HepG2 (cell line): ENCODE results near the gene FASTK. TPM values are rescaled to one million over a fixed set of nuclear protein-coding genes. Genes with fewer than 3 reads are reported as not detected.

Source experiments
- HNRNPH1 ChIP-seq: fragments of 200-400 bp; formaldehyde crosslinking; optimal IDR thresholded peaks from 2 replicates; pipeline ENCODE3; 2017; ENCODE audit warnings: mild to moderate bottlenecking, low read depth, low read length
- MYC ChIP-seq: sonication (generic); formaldehyde crosslinking; IDR thresholded peaks from 2 replicates; pipeline ENCODE4 v1.9.0; 2021; ENCODE audit warnings: missing genetic modification reagents, borderline replicate concordance
- PAWR ChIP-seq: sonication (generic); formaldehyde crosslinking; IDR thresholded peaks from 2 replicates; pipeline ENCODE4 v1.4.0; 2020; ENCODE audit warnings: missing genetic modification reagents, mild to moderate bottlenecking, borderline replicate concordance
- PHF5A ChIP-seq: IDR thresholded peaks from one replicate; pipeline ENCODE4 v1.6.1; 2018; ENCODE audit warnings: low read depth, missing genetic modification reagents; ENCODE audit not compliant: unreplicated experiment
- STAT6 ChIP-seq: sonication (generic); formaldehyde crosslinking; IDR thresholded peaks from 2 replicates; pipeline ENCODE4 v1.4.0; 2020; ENCODE audit warnings: missing genetic modification reagents, mild to moderate bottlenecking, borderline replicate concordance
- ZBTB40 ChIP-seq, 2 experiments: fragments of 450-650 bp in 1 of 2; sonication (generic) in 1 of 2; formaldehyde crosslinking in 1 of 2; IDR thresholded peaks; 2 replicates each; pipeline versions ENCODE4 v1.6.1 to v1.8.0; 2016 to 2022; ENCODE audit warnings: antibody characterized with exemption in 1 of 2, mild to moderate bottlenecking in 1 of 2, missing genetic modification reagents in 1 of 2
- ZNF414 ChIP-seq: sonication (generic); formaldehyde crosslinking; IDR thresholded peaks from 2 replicates; pipeline ENCODE4 v1.5.0; 2020; ENCODE audit warnings: missing genetic modification reagents
- ZNF441 ChIP-seq: sonication (generic); formaldehyde crosslinking; IDR thresholded peaks from 2 replicates; pipeline ENCODE4 v1.7.0; 2021; ENCODE audit warnings: missing genetic modification reagents, borderline replicate concordance
- polyA plus RNA-seq, 8 experiments: library from polyadenylated mRNA; depleted of rRNA in 3 of 8; stranded (reverse) in 7 of 8; unstranded in 1 of 8; fragments of >200 nt; fragmentation: Illumina TruSeq in 4 of 8; extraction: Trizol in 4 of 8; gene quantifications; 2 replicates each; pipeline versions ENCODE4 v1.2.1 to v1.2.3, GENCODE V29; 2011 to 2016; ENCODE audit warnings: low read depth in 4 of 8, missing spikeins in 1 of 8, mixed read lengths in 1 of 8; ENCODE audit not compliant: insufficient read depth in 1 of 8
- total RNA-seq, 5 experiments: library from RNA; depleted of rRNA; stranded (reverse); fragments of >200 nt; fragmentation: Illumina TruSeq; extraction: Trizol; gene quantifications; 2 replicates each; pipeline ENCODE4 v1.2.3, GENCODE V29; 2016; ENCODE audit warnings: low read depth in 1 of 5
- TF ChIP-seq, protein P1 (sequence below): sonication (generic); formaldehyde crosslinking; conservative IDR thresholded peaks from 2 replicates; pipeline ENCODE4 v1.4.0; 2020; ENCODE audit warnings: missing genetic modification reagents
- TF ChIP-seq, protein P2 (sequence below): sonication (generic); formaldehyde crosslinking; IDR thresholded peaks from 2 replicates; pipeline ENCODE4 v1.4.0; 2020; ENCODE audit warnings: missing genetic modification reagents; ENCODE audit errors: not compliant biosample characterization

FASTK gene
- total and polyA plus RNA-seq, 2 of the 13 experiments (the other 11 are each of a cell fraction or from before 2014, with no cell fraction given), result 52.9 to 55.7 TPM

- TF ChIP-seq, protein P1, sequence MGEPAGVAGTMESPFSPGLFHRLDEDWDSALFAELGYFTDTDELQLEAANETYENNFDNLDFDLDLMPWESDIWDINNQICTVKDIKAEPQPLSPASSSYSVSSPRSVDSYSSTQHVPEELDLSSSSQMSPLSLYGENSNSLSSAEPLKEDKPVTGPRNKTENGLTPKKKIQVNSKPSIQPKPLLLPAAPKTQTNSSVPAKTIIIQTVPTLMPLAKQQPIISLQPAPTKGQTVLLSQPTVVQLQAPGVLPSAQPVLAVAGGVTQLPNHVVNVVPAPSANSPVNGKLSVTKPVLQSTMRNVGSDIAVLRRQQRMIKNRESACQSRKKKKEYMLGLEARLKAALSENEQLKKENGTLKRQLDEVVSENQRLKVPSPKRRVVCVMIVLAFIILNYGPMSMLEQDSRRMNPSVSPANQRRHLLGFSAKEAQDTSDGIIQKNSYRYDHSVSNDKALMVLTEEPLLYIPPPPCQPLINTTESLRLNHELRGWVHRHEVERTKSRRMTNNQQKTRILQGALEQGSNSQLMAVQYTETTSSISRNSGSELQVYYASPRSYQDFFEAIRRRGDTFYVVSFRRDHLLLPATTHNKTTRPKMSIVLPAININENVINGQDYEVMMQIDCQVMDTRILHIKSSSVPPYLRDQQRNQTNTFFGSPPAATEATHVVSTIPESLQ (CRISPR knock-in tag), result no peak
- TF ChIP-seq MYC (CRISPR knock-in tag), result peak; percentile 67; the same call in 1 of the 2 replicates
- peak; percentile 54; the same call in 1 of the 2 replicates for TF ChIP-seq ZNF441 (CRISPR knock-in tag)
- TF ChIP-seq PHF5A (CRISPR knock-in tag), result peak; percentile 60
- 0 out of 2 replicates have a peak, but pooled peaks have one; percentile 40 for TF ChIP-seq STAT6 (CRISPR knock-in tag)
- TF ChIP-seq HNRNPH1, result no peak
- TF ChIP-seq ZBTB40 (IDR thresholded peaks at IDR 0.05), result no peak
- peak; percentile 39; the same call in 1 of the 2 replicates for TF ChIP-seq ZBTB40 (CRISPR knock-in tag; IDR thresholded peaks at IDR 0.05)
- TF ChIP-seq PAWR (CRISPR knock-in tag), result no peak
- 0 out of 2 replicates have a peak, but pooled peaks have one; percentile 64 for TF ChIP-seq ZNF414 (CRISPR knock-in tag)
- TF ChIP-seq, protein P2, sequence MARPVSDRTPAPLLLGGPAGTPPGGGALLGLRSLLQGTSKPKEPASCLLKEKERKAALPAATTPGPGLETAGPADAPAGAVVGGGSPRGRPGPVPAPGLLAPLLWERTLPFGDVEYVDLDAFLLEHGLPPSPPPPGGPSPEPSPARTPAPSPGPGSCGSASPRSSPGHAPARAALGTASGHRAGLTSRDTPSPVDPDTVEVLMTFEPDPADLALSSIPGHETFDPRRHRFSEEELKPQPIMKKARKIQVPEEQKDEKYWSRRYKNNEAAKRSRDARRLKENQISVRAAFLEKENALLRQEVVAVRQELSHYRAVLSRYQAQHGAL (CRISPR knock-in tag), result no peak
Measured at GRCh38 chr7:151028131-151028947, 52.3 kb downstream of the FASTK start, which contains the start of gene ABCB8 (continued).
